Neural cell (in vitro differentiated cells): ENCODE data around the gene LPP. TPM values are rescaled to one million over a fixed set of nuclear protein-coding genes. Genes with fewer than 3 reads are reported as not detected.

Experiments used
- H2AFZ ChIP-seq: fragments of 200-600, 300-800 bp; sonication (generic), shearing (Covaris generic); 2 replicates; pipeline ENCODE4 v1.6.0; 2014; ENCODE audit warnings: low read depth, mild to moderate bottlenecking, antibody characterized with exemption, low read length, moderate library complexity
- H3F3A ChIP-seq: fragments of 200-600 bp; shearing (Covaris generic); 2 replicates; pipeline ENCODE4 v1.6.1; 2016; ENCODE audit warnings: mild to moderate bottlenecking, moderate library complexity, mixed read lengths, antibody characterized with exemption, low read length; ENCODE audit not compliant: insufficient read depth, poor library complexity, severe bottlenecking
- H3K27ac ChIP-seq: fragments of 200-600, 300-800 bp; sonication (generic), shearing (Covaris generic); 2 replicates; pipeline ENCODE4 v1.5.1; 2014; ENCODE audit warnings: mild to moderate bottlenecking, low read length, moderate library complexity
- H3K27me3 ChIP-seq: fragments of 300-800, 200-600 bp; sonication (generic), shearing (Covaris generic); 2 replicates; pipeline ENCODE4 v1.6.0; 2014; ENCODE audit warnings: mild to moderate bottlenecking, low read depth, low read length, moderate library complexity; ENCODE audit not compliant: insufficient read depth
- H3K36me3 ChIP-seq: fragments of 300-800, 200-600 bp; sonication (generic), shearing (Covaris generic); 2 replicates; pipeline ENCODE4 v1.5.1; 2014; ENCODE audit warnings: mild to moderate bottlenecking, antibody characterized with exemption, low read length, moderate library complexity; ENCODE audit not compliant: insufficient read depth
- H3K4me2 ChIP-seq: fragments of 300-800, 200-600 bp; sonication (generic), shearing (Covaris generic); 2 replicates; pipeline ENCODE4 v1.6.0; 2014; ENCODE audit warnings: mild to moderate bottlenecking, low read length
- H3K4me3 ChIP-seq: fragments of 300-800, 200-600 bp; sonication (generic), shearing (Covaris generic); 2 replicates; pipeline ENCODE4 v1.5.1; 2014; ENCODE audit warnings: mild to moderate bottlenecking, low read length, moderate library complexity
- H3K79me2 ChIP-seq: fragments of 200-600 bp; shearing (Covaris generic); replicated peaks from 2 replicates; pipeline ENCODE4 v1.6.0; 2014; ENCODE audit warnings: mild to moderate bottlenecking, low read length, moderate library complexity; ENCODE audit not compliant: insufficient read depth
- H3K9ac ChIP-seq: fragments of 300-800, 200-600 bp; sonication (generic), shearing (Covaris generic); 2 replicates; pipeline ENCODE4 v1.6.1; 2016; ENCODE audit warnings: mild to moderate bottlenecking, low read length, mixed read lengths
- H3K9me2 ChIP-seq: fragments of 200-600 bp; shearing (Covaris generic); 2 replicates; pipeline ENCODE4 v1.6.1; 2016; ENCODE audit warnings: mild to moderate bottlenecking, low read length, mixed read lengths; ENCODE audit not compliant: insufficient read depth
- H3K9me3 ChIP-seq: fragments of 200-600, 300-800 bp; sonication (generic), shearing (Covaris generic); 2 replicates; pipeline ENCODE4 v1.6.1; 2016; ENCODE audit warnings: mild to moderate bottlenecking, mixed run types, low read length, moderate library complexity, mixed read lengths
- H4K20me1 ChIP-seq: fragments of 200-600 bp; shearing (Covaris generic); 2 replicates; pipeline ENCODE4 v1.6.1; 2016; ENCODE audit warnings: mild to moderate bottlenecking, mixed run types; ENCODE audit not compliant: insufficient read depth
- EP300 ChIP-seq: fragments of 450-650 bp; conservative IDR thresholded peaks from 2 replicates; pipeline ENCODE4 v1.6.1; 2014; ENCODE audit warnings: antibody characterized with exemption, mild to moderate bottlenecking, moderate library complexity; ENCODE audit not compliant: poor library complexity, severe bottlenecking
- EZH2 ChIP-seq: fragments of 200-600, 300-800 bp; shearing (Covaris generic), sonication (generic); IDR thresholded peaks from 2 replicates; pipeline ENCODE4 v1.6.1; 2014; ENCODE audit warnings: antibody characterized with exemption, low read length, borderline replicate concordance, mild to moderate bottlenecking; ENCODE audit not compliant: insufficient read depth, poor library complexity, severe bottlenecking
- MXI1 ChIP-seq: fragments of 450-650 bp; conservative IDR thresholded peaks from 2 replicates; pipeline ENCODE4 v1.6.1; 2014; ENCODE audit warnings: antibody characterized with exemption, mild to moderate bottlenecking; ENCODE audit not compliant: poor library complexity, severe bottlenecking
- POLR2AphosphoS5 ChIP-seq: IDR thresholded peaks from 2 replicates; pipeline ENCODE4 v1.6.1; 2012
- RAD21 ChIP-seq: fragments of 450-650 bp; conservative IDR thresholded peaks from 2 replicates; pipeline ENCODE4 v1.6.1; 2014; ENCODE audit warnings: antibody characterized with exemption, mild to moderate bottlenecking, moderate library complexity
- SMC3 ChIP-seq: fragments of 450-650 bp; conservative IDR thresholded peaks from 2 replicates; pipeline ENCODE4 v1.6.1; 2014; ENCODE audit warnings: antibody characterized with exemption, mild to moderate bottlenecking, moderate library complexity; ENCODE audit not compliant: poor library complexity
- TAF1 ChIP-seq: IDR thresholded peaks from 2 replicates; pipeline ENCODE4 v1.6.1; 2012; ENCODE audit warnings: low read depth
- polyA plus RNA-seq: library from polyadenylated mRNA; depleted of rRNA; stranded (reverse); fragments of >200 nt; gene quantifications from 2 replicates; pipeline ENCODE4 v1.2.3, GENCODE V29; 2014
- TF ChIP-seq, protein P1 (sequence below): IDR thresholded peaks from 2 replicates; pipeline ENCODE4 v1.6.1; 2012; ENCODE audit warnings: borderline replicate concordance
- TF ChIP-seq, protein P2 (sequence below): fragments of 450-650 bp; IDR thresholded peaks from 2 replicates; pipeline ENCODE4 v1.5.1; 2014; ENCODE audit warnings: antibody characterized with exemption, mild to moderate bottlenecking, moderate library complexity; ENCODE audit not compliant: poor library complexity, severe bottlenecking

LPP gene
- polyA plus RNA-seq, 1 donor from 2014 or later, result 3.0 TPM

DNA sequence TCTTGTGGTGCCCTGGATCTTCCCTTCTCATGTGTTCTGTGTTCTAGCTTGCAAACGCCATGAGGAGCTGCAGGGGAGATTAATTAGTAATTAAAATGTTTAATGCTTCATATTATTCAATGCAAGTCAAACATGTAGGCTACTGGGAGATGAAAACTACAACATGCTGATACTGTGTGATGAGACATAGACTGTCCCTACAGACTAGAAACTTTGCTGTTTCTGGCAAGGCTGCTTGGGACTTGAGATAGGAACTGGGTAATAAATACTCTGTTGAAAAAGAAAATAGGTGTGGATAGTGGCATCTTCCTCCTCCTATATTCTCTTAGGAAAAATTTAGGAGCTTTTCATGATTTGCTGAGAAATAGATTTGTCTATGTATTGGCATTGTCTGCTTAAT is 379.2 kb downstream of the LPP start:
- no peaks in the 10 kb centered on the region for H3K27me3 ChIP-seq
- no peaks in the 10 kb centered on the region for H3K9me3 ChIP-seq
- no peaks in the 10 kb centered on the region for H3K79me2 ChIP-seq
- H3K4me3 ChIP-seq, result no peak overlapping the region
- H3K4me2 ChIP-seq, result no peak overlapping the region
- no peaks in the 10 kb centered on the region for H3F3A ChIP-seq
- H4K20me1 ChIP-seq, result no peaks in the 10 kb centered on the region
- H3K36me3 ChIP-seq, result no peaks in the 10 kb centered on the region
- no peaks in the 10 kb centered on the region for H3K9me2 ChIP-seq
- H3K27ac ChIP-seq, result no peak overlapping the region
- TF ChIP-seq, protein P1, sequence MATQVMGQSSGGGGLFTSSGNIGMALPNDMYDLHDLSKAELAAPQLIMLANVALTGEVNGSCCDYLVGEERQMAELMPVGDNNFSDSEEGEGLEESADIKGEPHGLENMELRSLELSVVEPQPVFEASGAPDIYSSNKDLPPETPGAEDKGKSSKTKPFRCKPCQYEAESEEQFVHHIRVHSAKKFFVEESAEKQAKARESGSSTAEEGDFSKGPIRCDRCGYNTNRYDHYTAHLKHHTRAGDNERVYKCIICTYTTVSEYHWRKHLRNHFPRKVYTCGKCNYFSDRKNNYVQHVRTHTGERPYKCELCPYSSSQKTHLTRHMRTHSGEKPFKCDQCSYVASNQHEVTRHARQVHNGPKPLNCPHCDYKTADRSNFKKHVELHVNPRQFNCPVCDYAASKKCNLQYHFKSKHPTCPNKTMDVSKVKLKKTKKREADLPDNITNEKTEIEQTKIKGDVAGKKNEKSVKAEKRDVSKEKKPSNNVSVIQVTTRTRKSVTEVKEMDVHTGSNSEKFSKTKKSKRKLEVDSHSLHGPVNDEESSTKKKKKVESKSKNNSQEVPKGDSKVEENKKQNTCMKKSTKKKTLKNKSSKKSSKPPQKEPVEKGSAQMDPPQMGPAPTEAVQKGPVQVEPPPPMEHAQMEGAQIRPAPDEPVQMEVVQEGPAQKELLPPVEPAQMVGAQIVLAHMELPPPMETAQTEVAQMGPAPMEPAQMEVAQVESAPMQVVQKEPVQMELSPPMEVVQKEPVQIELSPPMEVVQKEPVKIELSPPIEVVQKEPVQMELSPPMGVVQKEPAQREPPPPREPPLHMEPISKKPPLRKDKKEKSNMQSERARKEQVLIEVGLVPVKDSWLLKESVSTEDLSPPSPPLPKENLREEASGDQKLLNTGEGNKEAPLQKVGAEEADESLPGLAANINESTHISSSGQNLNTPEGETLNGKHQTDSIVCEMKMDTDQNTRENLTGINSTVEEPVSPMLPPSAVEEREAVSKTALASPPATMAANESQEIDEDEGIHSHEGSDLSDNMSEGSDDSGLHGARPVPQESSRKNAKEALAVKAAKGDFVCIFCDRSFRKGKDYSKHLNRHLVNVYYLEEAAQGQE, result no peak
- TF ChIP-seq SMC3 (no peak), EP300 (no peak), RAD21 (no peak), EZH2 (no peak), POLR2AphosphoS5 (no peak), TAF1 (no peak), MXI1 (no peak)
- TF ChIP-seq, protein P2, sequence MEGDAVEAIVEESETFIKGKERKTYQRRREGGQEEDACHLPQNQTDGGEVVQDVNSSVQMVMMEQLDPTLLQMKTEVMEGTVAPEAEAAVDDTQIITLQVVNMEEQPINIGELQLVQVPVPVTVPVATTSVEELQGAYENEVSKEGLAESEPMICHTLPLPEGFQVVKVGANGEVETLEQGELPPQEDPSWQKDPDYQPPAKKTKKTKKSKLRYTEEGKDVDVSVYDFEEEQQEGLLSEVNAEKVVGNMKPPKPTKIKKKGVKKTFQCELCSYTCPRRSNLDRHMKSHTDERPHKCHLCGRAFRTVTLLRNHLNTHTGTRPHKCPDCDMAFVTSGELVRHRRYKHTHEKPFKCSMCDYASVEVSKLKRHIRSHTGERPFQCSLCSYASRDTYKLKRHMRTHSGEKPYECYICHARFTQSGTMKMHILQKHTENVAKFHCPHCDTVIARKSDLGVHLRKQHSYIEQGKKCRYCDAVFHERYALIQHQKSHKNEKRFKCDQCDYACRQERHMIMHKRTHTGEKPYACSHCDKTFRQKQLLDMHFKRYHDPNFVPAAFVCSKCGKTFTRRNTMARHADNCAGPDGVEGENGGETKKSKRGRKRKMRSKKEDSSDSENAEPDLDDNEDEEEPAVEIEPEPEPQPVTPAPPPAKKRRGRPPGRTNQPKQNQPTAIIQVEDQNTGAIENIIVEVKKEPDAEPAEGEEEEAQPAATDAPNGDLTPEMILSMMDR, result no peak
- no peak overlapping the region for H2AFZ ChIP-seq
- H3K9ac ChIP-seq, result no peak overlapping the region

DNA sequence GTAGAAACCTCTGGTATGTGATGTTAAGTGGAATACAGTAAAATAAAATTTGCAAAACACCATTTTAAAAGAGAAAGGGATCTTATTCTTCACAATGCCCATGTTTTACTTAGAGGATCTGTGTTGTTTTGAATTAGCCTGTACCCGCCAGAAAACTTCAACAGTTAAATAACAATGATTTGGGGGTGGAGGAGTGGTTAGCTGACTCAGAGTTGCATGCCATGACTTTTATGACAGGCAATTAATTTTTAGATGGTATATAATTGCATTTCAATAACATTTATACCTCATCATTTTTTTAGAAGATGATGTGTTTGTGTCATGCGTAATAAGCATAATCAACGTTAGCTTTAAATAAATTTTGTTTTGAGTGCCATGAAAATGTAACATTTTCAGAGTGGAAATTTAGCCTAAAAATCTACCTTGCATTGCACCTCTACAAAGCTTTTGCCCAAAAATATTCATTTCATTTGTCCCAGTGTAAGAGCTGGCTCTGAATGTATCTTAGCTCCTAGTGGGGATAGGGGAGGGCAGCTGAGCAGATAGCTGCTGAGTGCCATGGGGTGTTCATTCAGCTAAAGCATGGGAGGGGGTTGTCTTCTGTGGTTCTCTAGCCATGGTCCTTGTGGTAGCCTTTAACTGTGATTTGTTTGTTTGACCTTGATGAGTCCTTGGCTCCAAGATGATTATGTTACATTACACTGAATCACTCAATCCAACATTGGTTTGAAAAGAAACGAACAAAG is 379.8 kb downstream of the LPP start:
- no peaks in the 10 kb centered on the region for H3K79me2 ChIP-seq

More for the DNA sequence above, 379.8 kb downstream of the LPP start:
- no peaks in the 10 kb centered on the region for H3K27me3 ChIP-seq
- no peak overlapping the region for H3K9ac ChIP-seq
- no peak overlapping the region for H3K4me3 ChIP-seq
- H3K4me2 ChIP-seq, result no peak overlapping the region
- TF ChIP-seq, protein P2, result no peak
- no peak for TF ChIP-seq RAD21
- TF ChIP-seq POLR2AphosphoS5, result no peak
- TF ChIP-seq EZH2, result no peak
- TF ChIP-seq, protein P1, result no peak
- no peak for TF ChIP-seq EP300
- no peak for TF ChIP-seq MXI1
- no peak for TF ChIP-seq TAF1
- TF ChIP-seq SMC3, result no peak
- no peaks in the 10 kb centered on the region for H3K36me3 ChIP-seq
- H2AFZ ChIP-seq, result no peak overlapping the region
- H3F3A ChIP-seq, result no peaks in the 10 kb centered on the region
- no peaks in the 10 kb centered on the region for H3K9me3 ChIP-seq
- H4K20me1 ChIP-seq, result no peaks in the 10 kb centered on the region
- no peak overlapping the region for H3K27ac ChIP-seq
- H3K9me2 ChIP-seq, result no peaks in the 10 kb centered on the region
